VCaP (cell line): ENCODE data around the gene LMLN.
"Not testable (repeated sequence)": the region's sequence is repeated elsewhere in the genome, so short reads cannot be mapped to it uniquely, and the experiment has no call there.

Experiments
- H3K27ac ChIP-seq: fragments of 450-650 bp; 2 replicates; pipeline ENCODE4 v1.5.1; 2017
- CTCF ChIP-seq: fragments of 450-650 bp; conservative IDR thresholded peaks from 2 replicates; pipeline ENCODE4 v1.5.1; 2017; ENCODE audit warnings: mild to moderate bottlenecking, moderate library complexity

Gene LMLN

GRCh38 chr3:197952440-197952839, 7.6 kb upstream of the LMLN start:
- no peak for TF ChIP-seq CTCF
- H3K27ac ChIP-seq, result peak overlapping the region; percentile 90; the same call in 1 of the 2 replicates

- peak overlapping the region; percentile 90; the same call in 1 of the 2 replicates for H3K27ac ChIP-seq
Measured at GRCh38 chr3:197953325-197953724, 6.7 kb upstream of the LMLN start.

GRCh38 chr3:197953881-197954280, 6.1 kb upstream of the LMLN start:
- TF ChIP-seq CTCF, result no peak
- no peak overlapping the region; the same call in 1 of the 2 replicates for H3K27ac ChIP-seq

More at GRCh38 chr3:197953325-197953724, 6.7 kb upstream of the LMLN start:
- TF ChIP-seq CTCF, result no peak

- H3K27ac ChIP-seq, result no peak overlapping the region
- TF ChIP-seq CTCF, result no peak
Measured at GRCh38 chr3:197955892-197956477, 4.0 kb upstream of the LMLN start.

- H3K27ac ChIP-seq, result no peak overlapping the region
- TF ChIP-seq CTCF, result no peak
Measured at GRCh38 chr3:197956626-197956988, 3.4 kb upstream of the LMLN start.

- no peak for TF ChIP-seq CTCF
- no peak overlapping the region for H3K27ac ChIP-seq
Measured at GRCh38 chr3:197957790-197958133, 2.3 kb upstream of the LMLN start.

- H3K27ac ChIP-seq, result no peak overlapping the region
- TF ChIP-seq CTCF, result no peak
Measured at GRCh38 chr3:197958346-197958745, 1.7 kb upstream of the LMLN start.

- not testable (repeated sequence) for H3K27ac ChIP-seq
Measured at GRCh38 chr3:197958848-197959247, 1.2 kb upstream of the LMLN start.
